Upper lobe of left lung (tissue), 4 donors: ENCODE measurements around the gene APC2.

ENCODE experiments used
- CTCF ChIP-seq, 6 experiments: fragments of 450-650 bp in 4 of 6; fragments of 200-600 bp in 2 of 6; sonication (generic) in 2 of 6; IDR thresholded peaks; one replicate each; pipeline ENCODE4 v1.5.1; 2016 to 2019; ENCODE audit warnings: antibody characterized with exemption in 6 of 6
- EP300 ChIP-seq, 4 donors: sonication (generic); formaldehyde crosslinking; IDR thresholded peaks; one replicate each; pipeline ENCODE4 v1.5.1; 2017; ENCODE audit warnings: antibody characterized with exemption in 4 of 4, control low read depth in 2 of 4
- POLR2A ChIP-seq, 4 donors: fragments of 450-650 bp; IDR thresholded peaks; one replicate each; pipeline ENCODE4 v1.5.1; 2016 to 2017; ENCODE audit warnings: antibody characterized with exemption in 4 of 4, mild to moderate bottlenecking in 2 of 4
- POLR2AphosphoS5 ChIP-seq, 2 donors: sonication (generic); formaldehyde crosslinking; IDR thresholded peaks; one replicate each; pipeline ENCODE4 v1.5.1; 2017; ENCODE audit warnings: antibody characterized with exemption in 2 of 2

GRCh38 chr19:1514986-1515721 is 65.2 kb downstream of the APC2 start:
- TF ChIP-seq CTCF (IDR thresholded peaks at IDR 0.05), result no peak
- TF ChIP-seq POLR2AphosphoS5 (IDR thresholded peaks at IDR 0.05), result no peak
- TF ChIP-seq POLR2A (IDR thresholded peaks at IDR 0.05), result no peak
- TF ChIP-seq EP300 (IDR thresholded peaks at IDR 0.05), result no peak
